BLaER1 treated with 17β-estradiol and CSF1 and Interleukin-3, amounts not matched to agents 10 nM and 100 nM (cell line): ENCODE measurements around the gene EEF2K.
"Not testable (repeated sequence)": the region's sequence is repeated elsewhere in the genome, so short reads cannot be mapped to it uniquely, and the experiment has no call there.

Experiments
- H3K27ac ChIP-seq, 11 experiments: shearing (Covaris generic); formaldehyde crosslinking; 2 replicates each; pipeline ENCODE4 v1.8.1; 2022
- H3K27me3 ChIP-seq, 11 experiments: shearing (Covaris generic); formaldehyde crosslinking; 2 replicates each; pipeline ENCODE4 v1.8.1; 2022
- H3K36me3 ChIP-seq, 11 experiments: shearing (Covaris generic); formaldehyde crosslinking; 2 replicates each; pipeline ENCODE4 v1.8.1; 2022
- H3K4me1 ChIP-seq, 10 experiments: shearing (Covaris generic); formaldehyde crosslinking; 2 replicates each; pipeline ENCODE4 v1.8.1; 2022
- H3K4me2 ChIP-seq, 11 experiments: shearing (Covaris generic); formaldehyde crosslinking; 2 replicates each; pipeline ENCODE4 v1.8.1; 2022
- H3K4me3 ChIP-seq, 10 experiments: shearing (Covaris generic); formaldehyde crosslinking; 2 replicates each; pipeline ENCODE4 v1.8.1; 2022
- H3K9ac ChIP-seq, 11 experiments: shearing (Covaris generic); formaldehyde crosslinking; 2 replicates each; pipeline ENCODE4 v1.8.1; 2022
- H3K9me3 ChIP-seq, 11 experiments: shearing (Covaris generic); formaldehyde crosslinking; replicated peaks in 1 of 11; 2 replicates each; pipeline ENCODE4 v1.8.1; 2022
- H4K20me1 ChIP-seq, 11 experiments: shearing (Covaris generic); formaldehyde crosslinking; 2 replicates each; pipeline ENCODE4 v1.8.1; 2022
- Cebpa-rat ChIP-seq, 11 experiments: shearing (Covaris generic); IDR thresholded peaks; 2 replicates each; pipeline ENCODE4 v1.8.1; 2022

Gene EEF2K

DNA sequence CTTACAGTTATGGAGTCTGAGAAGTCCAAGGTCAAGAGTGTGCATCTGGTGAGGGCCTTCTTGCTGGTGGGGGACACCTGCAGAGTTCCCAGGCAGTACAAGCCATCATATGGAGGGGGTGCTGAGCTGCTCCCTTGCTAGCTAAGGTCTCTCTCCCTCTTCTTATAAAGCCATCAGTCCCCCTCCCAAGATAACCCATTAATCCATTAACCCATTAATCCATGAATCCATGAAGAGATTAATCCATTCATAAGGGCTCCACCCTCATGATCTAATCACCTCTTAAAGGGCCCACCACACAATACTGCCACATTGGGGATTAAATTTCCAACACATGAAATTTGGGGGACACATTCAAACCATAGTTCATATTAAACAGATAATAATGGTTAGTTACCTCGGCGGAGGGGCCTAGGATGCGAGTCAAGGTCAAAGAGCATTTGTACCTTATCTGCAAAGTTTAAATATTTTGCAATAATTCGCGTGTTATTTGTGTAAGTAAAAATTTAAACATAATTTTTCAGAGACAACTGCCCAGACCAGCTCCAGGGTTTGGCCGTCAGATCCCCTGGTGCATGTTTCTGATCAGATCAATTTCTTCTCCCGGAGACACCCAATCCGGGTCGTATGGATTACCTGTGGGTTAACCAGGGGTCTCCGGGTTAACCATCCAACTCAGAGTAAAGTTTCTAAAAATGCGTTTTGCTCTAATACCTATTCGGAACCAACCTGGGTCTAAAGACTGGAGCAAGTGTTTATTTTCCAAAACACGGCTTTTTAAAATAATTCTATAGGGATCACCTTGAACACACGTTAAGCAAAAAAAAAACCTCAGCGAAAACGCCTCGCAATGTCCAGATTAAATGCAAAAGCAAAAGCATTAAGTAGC, 90.4 kb downstream of the EEF2K start:
- Histone ChIP-seq H3K4me2 (peak overlapping the region; percentile 72 to 91 (median 80)), H3K36me3 (peaks cover under 1 to 18% (median 10%) of the 10 kb centered on the region in 11 experiments; a peak in 16 of 22 replicates), H3K27ac (peak overlapping the region in 5 of 11 experiments; percentile 14 to 37 (median 34); a peak in 6 of 22 replicates), H4K20me1 (peaks cover 29 to 42% (median 40%) of the 10 kb centered on the region in 11 experiments; a peak in 21 of 22 replicates), H3K27me3 (no peaks in the 10 kb centered on the region), H3K4me1 (peaks cover 26 to 40% (median 32%) of the 10 kb centered on the region in 10 experiments), H3K9ac (peak overlapping the region; percentile 55 to 98 (median 75)), H3K4me3 (peak overlapping the region; percentile 85 to 100 (median 94)), H3K9me3 (no peaks in the 10 kb centered on the region)
- no peak for TF ChIP-seq Cebpa-rat (IDR thresholded peaks at IDR 0.05)

DNA sequence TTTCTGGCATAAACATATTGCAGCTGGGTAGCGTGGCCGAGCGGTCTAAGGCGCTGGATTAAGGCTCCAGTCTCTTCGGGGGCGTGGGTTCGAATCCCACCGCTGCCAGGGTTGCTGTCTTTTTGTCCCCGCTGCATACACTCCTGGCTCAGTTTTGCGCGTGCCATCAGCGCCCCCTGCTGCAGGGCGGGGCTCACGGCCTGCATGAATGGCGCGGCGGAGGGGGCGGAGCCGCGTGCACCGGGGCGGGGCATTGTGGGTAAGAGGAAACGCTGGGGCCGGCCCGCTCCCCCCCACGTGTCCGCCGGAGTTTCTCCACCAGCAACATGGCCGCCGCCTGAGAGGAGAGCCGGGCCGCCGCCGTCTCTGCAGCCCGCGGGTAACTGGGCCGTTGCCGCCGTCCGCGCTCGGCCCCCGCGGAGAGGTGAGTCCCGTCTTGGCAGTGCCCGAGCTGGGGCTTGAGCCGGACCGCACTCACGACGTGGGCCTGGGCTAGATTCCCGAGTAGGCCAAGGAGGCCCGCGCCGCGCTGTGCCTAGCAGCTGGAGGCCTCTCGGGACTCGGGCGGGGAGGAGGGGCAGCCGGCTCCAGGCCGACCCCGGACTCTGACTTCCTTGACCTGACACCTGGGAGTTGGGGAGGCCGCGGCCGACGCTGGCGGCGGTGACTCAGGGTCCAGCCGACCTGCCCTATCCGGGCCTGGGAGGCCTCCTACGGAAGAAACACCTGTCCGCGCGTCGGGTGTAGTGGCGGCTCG, 91.2 kb downstream of the EEF2K start, which contains the start of gene POLR3E:
Gene POLR3E (plus strand): TSS at position 296 of the 757 bp plus-strand sequence. CDS start 5,560 bp downstream, outside the sequence.
- Histone ChIP-seq H3K36me3 (peaks cover 8 to 27% (median 18%) of the 10 kb centered on the region in 11 experiments; a peak in 21 of 22 replicates), H3K4me1 (peaks cover 26 to 41% (median 32%) of the 10 kb centered on the region in 10 experiments), H3K4me2 (peak within 1 kb of the TSS; percentile 72 to 91 (median 86)), H3K4me3 (peak within 1 kb of the TSS; percentile 85 to 100 (median 94)), H4K20me1 (peaks cover 37 to 50% (median 48%) of the 10 kb centered on the region in 11 experiments; a peak in 21 of 22 replicates), H3K9ac (peak within 1 kb of the TSS; percentile 84 to 98 (median 93)), H3K27me3 (no peaks in the 10 kb centered on the region), H3K9me3 (no peaks in the 10 kb centered on the region), H3K27ac (peak within 1 kb of the TSS; percentile 81 to 92 (median 91))
- TF ChIP-seq Cebpa-rat (IDR thresholded peaks at IDR 0.05): no peak

DNA sequence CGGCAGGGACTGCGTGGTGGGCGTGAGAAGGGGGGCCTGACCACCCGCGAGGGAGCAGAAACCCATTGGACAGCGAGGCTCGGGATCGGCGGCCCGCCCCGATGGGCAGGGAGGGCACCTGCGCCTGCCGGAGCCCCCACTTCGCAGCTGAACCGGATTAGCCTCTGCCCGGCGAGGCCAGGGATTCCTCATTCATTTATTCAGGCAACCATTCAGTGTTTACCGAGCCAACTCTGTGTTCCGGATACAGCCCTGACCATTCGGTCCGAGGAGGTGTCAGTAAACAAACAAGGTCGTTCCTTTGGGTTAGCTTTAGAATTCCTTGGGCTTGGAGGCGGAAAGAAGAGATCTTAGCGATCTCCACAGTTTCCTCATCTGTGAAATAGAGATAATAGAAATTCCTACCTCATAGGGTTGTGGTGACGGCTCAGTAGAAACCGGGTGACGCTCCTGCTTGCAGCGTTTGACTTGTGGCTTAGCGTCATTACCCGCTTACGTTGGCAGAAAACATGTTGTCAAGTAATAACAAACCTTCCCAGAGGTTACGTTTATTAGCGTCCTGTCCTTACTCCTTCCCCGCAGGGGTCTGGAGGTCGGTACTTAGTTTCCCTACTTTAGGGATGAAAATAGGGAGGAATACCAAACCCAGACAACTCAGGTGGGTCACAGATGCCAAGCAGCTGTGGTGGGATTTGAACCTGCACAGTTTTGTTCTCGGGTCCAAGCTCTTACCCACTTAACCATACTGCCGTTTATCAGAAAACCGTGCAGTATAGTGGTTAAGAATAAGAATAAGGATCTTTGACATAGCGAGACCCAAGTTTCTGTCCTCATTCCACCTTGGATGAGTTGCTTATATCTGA, 92.0 kb downstream of the EEF2K start:
- peak overlapping the region; percentile 85 to 100 (median 94) for H3K4me3 ChIP-seq
- peaks cover 16 to 35% (median 26%) of the 10 kb centered on the region in 11 experiments for H3K36me3 ChIP-seq
- peak overlapping the region; percentile 81 to 92 (median 91) for H3K27ac ChIP-seq
- no peak for TF ChIP-seq Cebpa-rat (IDR thresholded peaks at IDR 0.05)
- peaks cover 26 to 41% (median 32%) of the 10 kb centered on the region in 10 experiments for H3K4me1 ChIP-seq
- peak overlapping the region; percentile 70 to 91 (median 84) for H3K4me2 ChIP-seq
- H4K20me1 ChIP-seq: peaks cover 45 to 58% (median 56%) of the 10 kb centered on the region in 11 experiments; a peak in 21 of 22 replicates
- no peaks in the 10 kb centered on the region for H3K27me3 ChIP-seq
- no peaks in the 10 kb centered on the region for H3K9me3 ChIP-seq
- H3K9ac ChIP-seq: peak overlapping the region; percentile 84 to 98 (median 93)

DNA sequence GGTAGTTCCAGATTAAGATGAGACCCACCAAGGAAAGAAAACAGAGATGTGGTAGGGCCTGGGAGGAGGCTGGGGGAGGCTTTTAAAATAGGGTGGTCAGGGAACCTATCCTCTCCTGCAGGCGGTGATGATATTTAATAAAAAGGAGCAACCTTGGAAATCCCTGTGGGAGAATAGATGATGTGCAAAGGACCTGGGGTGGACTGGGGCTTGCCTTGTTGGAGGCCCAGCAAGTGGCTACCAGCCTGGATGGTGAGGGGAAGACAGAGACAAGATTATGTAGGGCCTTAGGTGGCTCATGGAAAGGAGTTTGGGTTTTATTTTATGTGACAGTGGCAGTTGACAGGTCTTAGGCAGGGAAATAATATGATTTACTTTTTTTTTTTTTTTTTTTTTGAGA, 93.0 kb downstream of the EEF2K start:
- Histone ChIP-seq H4K20me1 (peaks cover 45 to 67% (median 66%) of the 10 kb centered on the region in 11 experiments; a peak in 21 of 22 replicates), H3K9ac (peak overlapping the region in 6 of 11 experiments; percentile 89 to 98 (median 93); a peak in 6 of 22 replicates), H3K4me2 (peak overlapping the region; percentile 70 to 91 (median 84)), H3K9me3 (no peaks in the 10 kb centered on the region), H3K4me3 (peak overlapping the region in 8 of 10 experiments; percentile 85 to 97 (median 93); a peak in 10 of 20 replicates), H3K27me3 (no peaks in the 10 kb centered on the region), H3K4me1 (peaks cover 26 to 41% (median 32%) of the 10 kb centered on the region in 10 experiments), H3K36me3 (peaks cover 26 to 44% (median 35%) of the 10 kb centered on the region in 11 experiments), H3K27ac (no peak overlapping the region)
- no peak for TF ChIP-seq Cebpa-rat (IDR thresholded peaks at IDR 0.05)

DNA sequence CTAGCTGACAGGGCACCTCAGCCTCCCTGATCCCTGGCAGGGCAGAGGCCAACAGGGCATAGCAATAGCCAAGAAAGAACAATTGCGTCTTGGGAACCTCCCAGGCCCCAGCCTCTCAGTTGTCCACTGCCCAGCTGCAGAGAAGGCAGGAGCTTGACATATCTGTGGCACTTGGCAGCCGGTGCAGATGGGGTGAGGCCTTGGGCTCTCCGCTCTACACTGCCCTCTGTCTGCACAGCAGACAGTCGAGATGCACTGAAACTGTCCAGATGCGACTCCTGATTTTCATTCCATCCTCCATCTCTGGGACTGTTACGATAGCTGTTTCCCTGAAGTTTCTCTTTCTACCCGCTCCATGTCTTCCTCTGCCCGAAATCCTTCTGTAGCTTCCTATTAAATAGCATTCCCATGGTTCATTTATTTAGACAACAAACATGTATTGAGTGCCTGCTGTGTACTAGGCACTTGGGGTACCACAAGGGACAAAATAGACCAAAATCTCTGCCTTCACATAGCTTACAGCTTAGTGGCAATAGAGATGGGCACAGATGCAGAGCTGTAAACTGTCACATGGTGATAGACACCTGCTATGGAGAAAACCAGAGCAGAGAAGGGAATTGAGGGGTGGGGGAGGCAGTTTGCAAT, 94.5 kb downstream of the EEF2K start:
- no peak overlapping the region for H3K4me3 ChIP-seq
- H3K9me3 ChIP-seq: no peaks in the 10 kb centered on the region
- no peak for TF ChIP-seq Cebpa-rat (IDR thresholded peaks at IDR 0.05)
- H3K9ac ChIP-seq: peak overlapping the region in 4 of 11 experiments; percentile 16 to 48 (median 23); a peak in 5 of 22 replicates
- H3K27me3 ChIP-seq: no peaks in the 10 kb centered on the region
- peaks cover 26 to 41% (median 32%) of the 10 kb centered on the region in 10 experiments for H3K4me1 ChIP-seq
- peaks cover 41 to 59% (median 51%) of the 10 kb centered on the region in 11 experiments for H3K36me3 ChIP-seq
- peaks cover 52 to 83% (median 81%) of the 10 kb centered on the region in 11 experiments; a peak in 21 of 22 replicates for H4K20me1 ChIP-seq
- H3K4me2 ChIP-seq: peak overlapping the region; percentile 30 to 90 (median 79); a peak in 19 of 22 replicates
- H3K27ac ChIP-seq: no peak overlapping the region

DNA sequence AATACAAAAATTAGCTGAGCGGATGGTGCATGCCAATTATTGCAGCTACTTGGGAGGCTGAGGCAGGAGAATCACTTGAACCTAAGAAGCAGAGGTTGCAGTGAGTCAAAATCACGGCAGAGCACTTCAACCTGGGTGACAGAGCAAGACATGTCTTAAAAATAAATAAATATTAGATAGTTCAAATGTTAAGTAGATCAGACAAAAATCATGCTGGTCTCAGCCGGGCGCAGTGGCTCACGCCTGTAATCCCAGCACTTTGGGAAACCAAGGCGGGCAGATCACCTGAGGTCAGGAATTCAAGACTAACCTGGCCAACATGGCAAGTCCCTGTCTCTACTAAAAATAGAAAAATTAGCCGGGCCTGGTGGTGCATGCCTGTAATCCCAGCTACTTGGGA, 95.3 kb downstream of the EEF2K start:
- not testable (repeated sequence) for H3K4me3 ChIP-seq, H3K9me3 ChIP-seq, H3K27ac ChIP-seq, H3K27me3 ChIP-seq, H3K9ac ChIP-seq, H3K4me2 ChIP-seq
- peaks cover 49 to 68% (median 59%) of the 10 kb centered on the region in 11 experiments for H3K36me3 ChIP-seq
- H4K20me1 ChIP-seq: peaks cover 52 to 91% (median 89%) of the 10 kb centered on the region in 11 experiments; a peak in 21 of 22 replicates
- peaks cover 22 to 35% (median 27%) of the 10 kb centered on the region in 10 experiments for H3K4me1 ChIP-seq

DNA sequence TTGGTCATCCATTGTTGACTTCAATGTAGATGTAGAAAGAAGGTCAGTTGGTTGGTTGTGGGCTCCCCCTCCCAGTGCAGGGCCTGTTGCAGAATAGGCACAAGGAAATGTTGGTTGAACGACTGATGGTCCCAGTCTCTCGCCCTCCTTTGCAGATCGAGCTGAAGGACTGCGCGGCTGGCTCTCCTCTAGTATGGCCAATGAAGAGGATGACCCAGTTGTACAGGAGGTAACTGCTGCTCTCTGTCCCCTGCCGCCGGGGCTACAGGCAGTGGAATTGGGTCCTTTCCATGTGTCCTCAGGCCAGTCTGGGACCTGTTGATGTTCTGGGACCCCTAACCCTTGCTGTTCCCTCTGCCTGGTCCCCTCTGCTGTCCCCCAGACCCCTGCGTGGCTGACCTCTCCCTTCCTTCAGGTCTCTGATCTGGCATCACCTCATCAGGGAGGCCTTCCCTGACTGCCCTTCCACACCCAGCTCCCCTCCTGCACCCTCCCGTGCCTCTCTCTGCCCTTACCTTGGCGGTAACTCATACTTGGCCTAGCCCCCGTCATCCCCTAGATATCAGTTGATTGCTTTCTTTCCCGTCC, 96.8 kb downstream of the EEF2K start:
- H3K4me3 ChIP-seq: no peak overlapping the region
- H3K27me3 ChIP-seq: no peaks in the 10 kb centered on the region
- no peak overlapping the region for H3K4me2 ChIP-seq
- no peak overlapping the region for H3K27ac ChIP-seq
- no peak overlapping the region for H3K9ac ChIP-seq
- TF ChIP-seq Cebpa-rat (IDR thresholded peaks at IDR 0.05): no peak
- peaks cover 52 to 100% (median 100%) of the 10 kb centered on the region in 11 experiments; a peak in 21 of 22 replicates for H4K20me1 ChIP-seq
- H3K9me3 ChIP-seq: no peaks in the 10 kb centered on the region
- H3K4me1 ChIP-seq: peaks cover 22 to 32% (median 26%) of the 10 kb centered on the region in 10 experiments
- H3K36me3 ChIP-seq: peaks cover 64 to 82% (median 74%) of the 10 kb centered on the region in 11 experiments
